Choroid plexus epithelial cell (primary cell): Measurements from ENCODE around the gene YIF1B.

Source experiments
- DNase-seq: peaks from one replicate; pipeline ENCODE4 v3.0.0-alpha.2; 2010; ENCODE audit warnings: low read depth
- H3K4me3 ChIP-seq: 2 replicates; pipeline ENCODE4 v1.5.1; 2011; ENCODE audit warnings: low read depth, mild to moderate bottlenecking, control low read depth, low read length, moderate library complexity
- CTCF ChIP-seq: conservative IDR thresholded peaks from 2 replicates; pipeline ENCODE4 v1.5.1; 2011; ENCODE audit warnings: low read depth, mild to moderate bottlenecking, control low read depth, inconsistent platforms, low read length, moderate library complexity

Gene YIF1B

GRCh38 chr19:38331728-38332127 lies 16.0 kb upstream of the YIF1B start:
- no peak for TF ChIP-seq CTCF
- no peak overlapping the region for H3K4me3 ChIP-seq
- no peak for DNase-seq

- DNase-seq, result no peak
- H3K4me3 ChIP-seq, result no peak overlapping the region
- TF ChIP-seq CTCF, result no peak
Measured at GRCh38 chr19:38329651-38330050, 13.9 kb upstream of the YIF1B start.

- no peak for TF ChIP-seq CTCF
- no peak overlapping the region for H3K4me3 ChIP-seq
- no peak for DNase-seq
Measured at GRCh38 chr19:38326591-38326990, 10.8 kb upstream of the YIF1B start.

- TF ChIP-seq CTCF, result no peak
- DNase-seq, result no peak
Measured at GRCh38 chr19:38324431-38324830, 8.7 kb upstream of the YIF1B start.

GRCh38 chr19:38323291-38323690 lies 7.5 kb upstream of the YIF1B start:
- H3K4me3 ChIP-seq, result no peak overlapping the region
- TF ChIP-seq CTCF, result no peak
- DNase-seq, result no peak

More at GRCh38 chr19:38324431-38324830, 8.7 kb upstream of the YIF1B start:
- H3K4me3 ChIP-seq, result no peak overlapping the region

GRCh38 chr19:38321646-38322196 lies 6.0 kb upstream of the YIF1B start:
- DNase-seq, result peak; percentile 21
- no peak overlapping the region for H3K4me3 ChIP-seq
- TF ChIP-seq CTCF, result no peak

- no peak for TF ChIP-seq CTCF
- DNase-seq, result no peak
- H3K4me3 ChIP-seq, result no peak overlapping the region
Measured at GRCh38 chr19:38320969-38321339, 5.2 kb upstream of the YIF1B start.
